ENCODE data around the gene KLHL29.

Gene KLHL29

GRCh38 chr2:23530909-23531276 lies 145.9 kb downstream of the KLHL29 start:
- Histone ChIP-seq H2AFZ (ENCODE audit: low read length) (no peak overlapping the region), H3K9me2 (replicated peaks; ENCODE audit: low read depth, low read length) (no peaks in the 10 kb centered on the region), H3K9ac (ENCODE audit: low read depth, low read length, poor library complexity, severe bottlenecking) (no peak overlapping the region), H3K9me3 (ENCODE audit: insufficient read depth, low read depth, low read length) (no peaks in the 10 kb centered on the region), H3K4me1 (ENCODE audit: insufficient read depth, low read length, poor library complexity, severe bottlenecking) (peaks cover 20% of the 10 kb centered on the region), H3K36me3 (ENCODE audit: insufficient read depth, low read length) (no peaks in the 10 kb centered on the region), H4K20me1 (ENCODE audit: insufficient read depth, low read length, poor library complexity, severe bottlenecking) (no peaks in the 10 kb centered on the region), H3K79me2 (ENCODE audit: insufficient read depth, low read length) (no peaks in the 10 kb centered on the region), H3F3A (ENCODE audit: low read depth) (no peaks in the 10 kb centered on the region), H3K4me2 (ENCODE audit: low read depth, low read length, poor library complexity, severe bottlenecking) (no peak overlapping the region), H3K27me3 (ENCODE audit: insufficient read depth, low read length, poor library complexity, severe bottlenecking) (no peaks in the 10 kb centered on the region), H3K4me3 (ENCODE audit: low read length, poor library complexity, severe bottlenecking) (no peak overlapping the region)
- TF ChIP-seq CTCF (conservative IDR thresholded peaks at IDR 0.05; ENCODE audit: low read length): no peak
- no peak for TF ChIP-seq EZH2phosphoT487 (IDR thresholded peaks at IDR 0.05; ENCODE audit: borderline replicate concordance)

- no peak overlapping the region for H3K4me2 ChIP-seq (ENCODE audit: low read depth, low read length, poor library complexity, severe bottlenecking)
These were observed 146.3 kb downstream of the KLHL29 start for GRCh38 chr2:23531280-23531679.

GRCh38 chr2:23531881-23532280 lies 146.9 kb downstream of the KLHL29 start:
- Histone ChIP-seq H3K9ac (ENCODE audit: low read depth, low read length, poor library complexity, severe bottlenecking) (no peak overlapping the region), H3K4me1 (ENCODE audit: insufficient read depth, low read length, poor library complexity, severe bottlenecking) (peaks cover 24% of the 10 kb centered on the region), H3F3A (ENCODE audit: low read depth) (no peaks in the 10 kb centered on the region), H3K9me2 (replicated peaks; ENCODE audit: low read depth, low read length) (no peaks in the 10 kb centered on the region), H3K4me3 (ENCODE audit: low read length, poor library complexity, severe bottlenecking) (peak overlapping the region; percentile 33), H3K27me3 (ENCODE audit: insufficient read depth, low read length, poor library complexity, severe bottlenecking) (no peaks in the 10 kb centered on the region), H3K36me3 (ENCODE audit: insufficient read depth, low read length) (no peaks in the 10 kb centered on the region), H3K79me2 (ENCODE audit: insufficient read depth, low read length) (no peaks in the 10 kb centered on the region), H4K20me1 (ENCODE audit: insufficient read depth, low read length, poor library complexity, severe bottlenecking) (no peaks in the 10 kb centered on the region), H2AFZ (ENCODE audit: low read length) (no peak overlapping the region), H3K9me3 (ENCODE audit: insufficient read depth, low read depth, low read length) (no peaks in the 10 kb centered on the region), H3K4me2 (ENCODE audit: low read depth, low read length, poor library complexity, severe bottlenecking) (peak overlapping the region; percentile 50)
- TF ChIP-seq EZH2phosphoT487 (IDR thresholded peaks at IDR 0.05; ENCODE audit: borderline replicate concordance) (no peak), CTCF (conservative IDR thresholded peaks at IDR 0.05; ENCODE audit: low read length) (no peak)

More at GRCh38 chr2:23531280-23531679, 146.3 kb downstream of the KLHL29 start:
- TF ChIP-seq CTCF (conservative IDR thresholded peaks at IDR 0.05; ENCODE audit: low read length): no peak
- no peak for TF ChIP-seq EZH2phosphoT487 (IDR thresholded peaks at IDR 0.05; ENCODE audit: borderline replicate concordance)
- Histone ChIP-seq H3K36me3 (ENCODE audit: insufficient read depth, low read length) (no peaks in the 10 kb centered on the region), H3K9ac (ENCODE audit: low read depth, low read length, poor library complexity, severe bottlenecking) (no peak overlapping the region), H3K4me3 (ENCODE audit: low read length, poor library complexity, severe bottlenecking) (no peak overlapping the region), H2AFZ (ENCODE audit: low read length) (no peak overlapping the region), H3K79me2 (ENCODE audit: insufficient read depth, low read length) (no peaks in the 10 kb centered on the region), H3K9me2 (replicated peaks; ENCODE audit: low read depth, low read length) (no peaks in the 10 kb centered on the region), H3K27me3 (ENCODE audit: insufficient read depth, low read length, poor library complexity, severe bottlenecking) (no peaks in the 10 kb centered on the region), H3K4me1 (ENCODE audit: insufficient read depth, low read length, poor library complexity, severe bottlenecking) (peaks cover 24% of the 10 kb centered on the region), H3K9me3 (ENCODE audit: insufficient read depth, low read depth, low read length) (no peaks in the 10 kb centered on the region), H3F3A (ENCODE audit: low read depth) (no peaks in the 10 kb centered on the region), H4K20me1 (ENCODE audit: insufficient read depth, low read length, poor library complexity, severe bottlenecking) (no peaks in the 10 kb centered on the region)

Data from Loucy (cell line).